ENCODE measurements around the gene NUP107.
"Not testable (repeated sequence)": the region's sequence is repeated elsewhere in the genome, so short reads cannot be mapped to it uniquely, and the experiment has no call there.

Gene NUP107

DNA sequence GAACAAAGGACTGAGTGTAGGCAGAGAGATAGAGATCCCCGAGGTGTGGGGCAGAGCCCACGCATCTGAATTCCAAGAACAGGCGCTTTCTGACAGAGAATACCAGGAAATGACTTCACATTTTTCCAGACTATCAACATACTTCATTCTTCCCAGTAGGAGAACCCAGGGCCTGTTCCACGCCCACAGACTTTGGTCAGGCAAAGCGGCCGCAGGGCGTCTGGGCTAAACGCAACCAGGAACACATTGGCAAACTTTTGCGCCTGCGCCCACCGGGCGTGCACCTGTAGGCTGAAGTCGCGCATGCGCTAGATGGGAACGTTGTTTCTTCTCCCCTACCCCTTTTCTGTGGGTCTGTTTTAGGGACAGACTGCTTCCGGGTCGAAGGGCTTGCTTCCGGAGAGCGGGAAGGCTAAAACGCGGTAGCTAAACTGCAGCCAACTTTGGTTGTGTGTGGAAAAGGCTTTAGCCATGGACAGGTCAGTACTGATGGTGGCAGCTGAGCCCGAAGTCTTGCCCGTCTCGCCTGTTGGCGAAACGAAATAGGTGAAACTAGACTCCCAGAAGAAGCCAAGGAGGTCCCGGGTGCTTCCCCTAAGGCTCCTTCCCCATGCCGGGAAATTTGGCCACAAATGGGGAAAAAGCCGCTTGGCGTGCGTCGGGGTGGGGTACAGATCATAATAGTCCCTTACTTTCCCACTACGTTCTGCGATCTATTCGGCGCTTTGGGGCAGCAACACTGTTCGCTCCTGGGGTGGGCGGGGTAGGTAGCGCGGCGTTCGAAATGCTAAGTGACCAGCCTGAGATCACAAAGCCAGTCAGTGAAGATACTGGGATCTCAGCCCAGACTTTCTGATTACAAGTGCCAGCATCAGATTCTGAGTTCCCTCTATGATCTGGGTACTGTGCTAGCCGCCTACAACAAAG, at the start of gene NUP107:
NUP107 (plus strand) TSS at position 384 of the 927 bp plus-strand sequence; CDS start at position 472, 88 bp downstream.
- peak; percentile 99 for DNase-seq

GRCh38 chr12:68637439-68637838, 49.3 kb upstream of the NUP107 start:
- not testable (repeated sequence) for DNase-seq

- no peak for DNase-seq
Measured at GRCh38 chr12:68638171-68638570, 48.6 kb upstream of the NUP107 start.

GRCh38 chr12:68638721-68639395, 47.9 kb upstream of the NUP107 start:
- no peak for DNase-seq

GRCh38 chr12:68639396-68639767, 47.4 kb upstream of the NUP107 start:
- DNase-seq, result no peak

GRCh38 chr12:68641138-68641537, 45.6 kb upstream of the NUP107 start:
- peak; percentile 68 for DNase-seq

DNA sequence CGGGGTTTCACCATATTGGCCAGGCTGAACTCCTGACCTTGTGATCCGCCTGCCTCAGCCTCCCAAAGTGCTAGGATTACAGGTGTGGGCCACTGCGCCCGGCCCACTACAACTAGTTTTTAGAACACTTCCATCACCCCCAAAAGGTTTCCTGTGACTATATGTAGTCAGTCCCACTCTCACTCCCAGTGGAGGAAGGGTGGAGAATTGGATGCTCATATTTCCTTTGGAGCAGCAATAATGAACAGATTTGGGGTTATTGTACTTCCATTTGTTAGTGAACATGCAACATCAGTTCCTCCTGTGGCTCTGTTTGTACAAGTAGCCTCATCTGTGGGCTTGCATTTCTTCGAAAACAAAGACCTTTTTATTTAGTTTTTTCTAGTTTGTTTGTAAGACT, 40.3 kb upstream of the NUP107 start:
- no peak for DNase-seq

- no peak for DNase-seq
Measured at GRCh38 chr12:68647507-68647906, 39.3 kb upstream of the NUP107 start.

DNA sequence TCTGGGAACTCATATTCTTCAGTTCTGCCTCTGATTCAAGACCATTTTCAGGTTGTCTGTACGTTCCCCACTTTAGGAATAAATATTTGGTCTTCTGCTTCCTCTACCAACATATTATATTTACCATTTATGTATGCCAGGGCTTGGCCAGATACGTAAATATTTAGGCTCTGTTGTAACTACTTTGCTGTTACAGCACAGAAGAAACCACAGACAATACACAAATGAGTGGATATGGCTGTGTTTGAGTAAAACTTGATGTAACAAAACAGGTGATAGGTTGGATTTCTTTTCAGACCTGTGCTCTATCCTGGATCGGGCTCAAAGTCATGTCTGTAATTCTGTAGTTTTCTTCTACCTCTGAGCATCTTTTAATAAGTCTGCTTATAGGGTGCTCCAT, 38.6 kb upstream of the NUP107 start:
- no peak for DNase-seq

DNA sequence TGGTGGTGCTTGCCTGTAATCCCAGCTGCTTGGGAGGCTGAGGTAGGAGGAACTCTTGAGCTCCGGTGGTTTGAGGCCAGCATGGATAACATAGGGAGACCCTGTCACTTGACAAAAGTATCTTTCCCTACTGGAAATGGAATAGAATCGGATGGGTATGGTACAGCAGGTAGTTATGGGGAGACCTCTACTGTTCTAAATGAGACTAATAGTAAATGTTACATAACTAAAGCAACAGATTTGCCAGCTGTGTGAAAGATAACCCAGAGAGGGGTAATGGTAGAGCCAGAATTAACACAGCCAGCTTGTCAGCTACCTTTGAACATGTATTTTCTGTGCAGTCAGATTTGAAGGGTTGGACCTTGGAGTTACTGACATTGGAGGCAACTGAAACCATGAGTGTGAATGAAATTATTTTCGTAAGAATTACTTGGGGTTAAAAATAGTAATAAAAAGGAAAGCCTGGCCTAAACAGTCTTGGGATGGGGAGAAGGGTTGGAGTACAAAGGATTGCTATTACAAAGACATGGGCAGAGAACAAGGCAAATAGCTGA, 21.7 kb upstream of the NUP107 start:
- no peak for DNase-seq

DNA sequence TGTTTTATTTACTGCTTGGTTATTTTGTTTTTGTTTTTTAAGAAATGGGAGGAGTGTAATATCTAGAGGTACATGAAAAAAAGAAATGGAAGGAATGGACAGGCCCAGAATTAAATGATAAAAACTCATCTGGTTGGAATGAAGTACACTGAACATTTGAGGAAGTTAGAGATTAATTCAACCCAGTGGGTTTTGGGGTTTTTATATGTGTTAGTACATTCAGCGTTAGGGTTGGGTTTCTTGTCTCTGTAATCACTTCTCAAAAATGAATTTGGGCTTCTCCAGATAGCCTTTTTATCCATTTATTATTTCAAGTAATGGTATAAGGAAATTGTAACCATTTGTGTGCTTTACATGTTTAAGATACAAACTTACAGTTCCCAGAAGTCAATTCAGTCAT, 19.5 kb upstream of the NUP107 start:
- DNase-seq, result no peak

GRCh38 chr12:68667896-68668295, 18.9 kb upstream of the NUP107 start:
- DNase-seq, result no peak

DNA sequence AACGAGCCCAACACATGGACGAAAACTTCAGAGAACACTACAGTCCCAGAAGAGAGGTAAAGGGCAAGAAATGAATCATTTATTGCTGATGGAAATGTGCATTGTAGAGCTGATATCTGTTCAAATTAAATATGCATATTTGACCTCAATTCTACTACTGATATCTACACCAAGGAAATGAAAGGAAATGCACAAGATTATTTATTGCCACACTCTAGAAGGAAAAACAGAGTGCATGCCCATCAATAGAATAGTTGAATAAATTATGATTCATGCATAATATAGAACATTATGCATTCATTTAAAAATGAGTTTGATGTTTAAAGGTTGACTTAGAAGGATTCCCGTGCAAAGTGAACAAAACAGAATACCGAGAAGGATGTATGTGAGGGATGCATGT, 15.6 kb upstream of the NUP107 start:
- no peak for DNase-seq

DNA sequence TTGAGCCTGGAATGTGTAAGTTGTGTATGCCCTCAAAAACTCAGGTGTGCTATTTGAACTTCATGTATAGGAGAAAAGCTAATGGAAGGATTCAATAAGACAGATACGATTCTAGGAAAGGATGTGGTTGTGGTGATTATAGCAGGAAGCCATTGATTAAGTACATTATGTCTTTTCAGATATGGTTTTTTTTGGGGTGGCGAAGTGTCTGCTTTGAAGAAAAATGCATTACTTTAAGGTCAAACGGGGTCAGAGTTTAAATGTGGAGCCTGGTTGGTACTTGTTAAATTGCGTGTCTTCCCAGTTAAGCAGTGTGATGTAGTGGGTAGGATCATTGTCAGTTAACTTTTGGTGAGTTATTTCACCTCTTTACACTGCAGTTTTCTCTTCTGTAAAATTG, 13.0 kb upstream of the NUP107 start:
- no peak for DNase-seq

DNA sequence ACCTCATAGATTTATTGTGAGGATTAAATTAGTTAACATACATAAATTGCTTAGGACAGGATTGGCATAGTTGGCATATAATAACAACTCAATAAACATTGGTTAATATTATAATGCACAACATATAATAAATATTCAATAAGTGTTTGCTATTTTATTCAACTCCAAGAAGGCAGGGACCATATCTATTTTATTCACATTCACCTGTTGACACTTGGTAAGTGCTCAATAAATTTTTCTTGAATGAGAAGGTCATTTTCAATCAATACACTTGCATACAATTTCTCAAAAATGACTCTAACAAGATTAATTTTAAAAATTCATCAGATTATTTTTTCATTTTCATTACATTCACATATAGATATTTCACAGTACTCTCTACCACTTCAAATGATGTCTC, 12.4 kb upstream of the NUP107 start:
- no peak for DNase-seq

DNA sequence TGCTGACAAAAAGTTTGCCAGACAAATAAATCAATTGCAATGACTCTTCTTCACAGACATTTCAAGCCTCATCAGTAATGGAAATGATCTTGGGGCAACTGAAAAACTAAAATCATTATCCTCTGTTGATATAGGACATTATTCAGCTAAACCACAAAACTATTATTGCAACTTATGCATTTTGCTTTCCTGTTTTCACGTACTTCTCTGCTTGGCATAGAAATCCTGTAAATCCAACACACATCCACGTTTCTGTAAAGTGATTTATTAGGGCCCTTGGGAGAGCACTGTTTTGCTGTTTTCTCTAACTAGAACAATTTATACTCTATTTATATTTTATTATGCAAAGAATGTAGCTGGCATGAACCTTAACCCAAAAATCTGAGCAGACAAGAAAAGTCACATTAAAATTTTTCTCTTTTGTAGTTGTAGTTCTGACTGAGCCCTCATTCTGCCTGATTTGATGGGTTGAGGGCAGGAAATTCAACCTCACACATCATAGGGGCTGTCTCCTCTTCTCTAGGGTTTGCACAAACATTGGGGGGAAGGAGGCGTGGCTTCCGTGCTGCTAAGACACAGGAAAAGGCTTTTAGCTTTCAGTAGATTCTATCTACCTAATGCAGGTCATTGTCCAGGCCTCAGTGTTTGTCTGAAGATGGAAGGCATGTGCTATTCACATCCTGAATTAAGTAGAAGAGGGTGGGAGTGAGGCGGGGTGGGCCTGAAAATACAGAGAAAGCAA, 11.5 kb upstream of the NUP107 start:
- peak; percentile 40 for DNase-seq

GRCh38 chr12:68676854-68677253, 9.9 kb upstream of the NUP107 start:
- not testable (repeated sequence) for DNase-seq

DNA sequence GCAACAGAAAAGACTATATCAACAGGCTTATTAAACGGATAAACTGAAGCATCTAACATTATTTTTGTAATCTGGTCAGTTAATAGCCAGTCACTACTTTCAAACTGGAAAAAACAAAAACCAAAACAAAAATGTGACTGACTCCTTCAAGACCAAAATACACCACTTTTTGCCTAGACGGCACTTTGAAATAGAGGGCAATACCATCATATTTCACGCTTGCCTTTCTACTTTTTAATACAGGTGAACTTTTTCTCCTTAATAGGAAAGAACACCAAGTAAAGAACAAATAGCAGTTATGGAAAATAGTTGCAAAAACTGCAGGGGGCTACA, 550 bp upstream of the NUP107 start:
- DNase-seq, result no peak

GRCh38 chr12:68695454-68695853, 8.7 kb downstream of the NUP107 start:
- DNase-seq, result no peak

GRCh38 chr12:68699486-68699885, 12.7 kb downstream of the NUP107 start:
- no peak for DNase-seq

DNA sequence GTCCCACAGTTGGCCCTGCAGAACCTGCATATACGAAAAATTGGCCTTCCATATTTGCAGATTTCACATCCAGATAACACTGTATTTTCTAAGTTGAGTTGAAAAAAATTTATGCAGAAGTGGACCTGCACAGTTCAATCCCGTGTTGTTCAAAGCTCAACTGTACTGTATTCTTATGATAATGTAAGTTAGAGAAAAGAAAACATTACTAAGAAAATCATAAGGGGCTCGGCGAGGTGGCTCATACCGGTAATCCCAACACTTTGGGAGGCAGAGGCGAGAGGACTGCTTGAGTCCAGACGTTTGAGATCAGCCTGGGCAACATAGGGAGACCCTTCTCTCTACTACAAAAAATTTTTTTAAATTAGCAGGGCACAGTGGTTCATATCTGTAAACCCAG, 41.0 kb downstream of the NUP107 start:
- DNase-seq, result no peak

- no peak for DNase-seq
Measured at GRCh38 chr12:68733661-68734071, 46.9 kb downstream of the NUP107 start.

- no peak for DNase-seq
Measured at GRCh38 chr12:68739891-68740290, 53.1 kb downstream of the NUP107 start.

All from stimulated activated CD4-positive, alpha-beta T cell treated with anti-CD3 and anti-CD28 coated beads, Interleukin-4, amount 100 ng/mL, for 24 hours (primary cell).